AG10803 (cell line): ENCODE data around the gene OTOS.

Source experiments
- DNase-seq: peaks from one replicate; pipeline ENCODE4 v3.0.0; 2010; ENCODE audit warnings: low read depth
- H3K4me3 ChIP-seq: 2 replicates; pipeline ENCODE4 v1.5.1; 2011; ENCODE audit warnings: mild to moderate bottlenecking, low read length, control low read depth
- TF ChIP-seq, protein P1 (sequence below): conservative IDR thresholded peaks from 2 replicates; pipeline ENCODE4 v1.5.1; 2011; ENCODE audit warnings: mild to moderate bottlenecking, low read length, control low read depth, inconsistent platforms

The OTOS gene

DNA sequence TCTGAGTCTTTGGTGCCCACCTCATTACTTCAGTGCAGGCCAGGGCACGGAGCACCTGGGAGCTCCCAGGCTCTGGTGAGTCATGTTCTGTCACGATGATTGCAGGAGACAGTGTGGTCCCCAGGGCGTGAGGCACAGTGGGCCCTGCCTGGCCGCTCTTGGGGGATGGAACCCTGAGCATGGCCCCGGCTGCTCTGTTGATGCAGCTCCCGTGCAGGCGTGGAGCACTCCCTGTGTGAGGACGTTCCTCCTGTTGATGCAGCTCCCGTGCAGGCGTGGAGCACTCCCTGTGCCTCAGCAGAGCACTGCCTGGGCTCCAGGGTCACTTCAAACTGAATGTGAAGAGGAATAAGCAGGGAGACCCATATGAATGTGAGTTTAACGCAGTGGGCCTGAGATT, 34.5 kb downstream of the OTOS start:
- TF ChIP-seq, protein P1, sequence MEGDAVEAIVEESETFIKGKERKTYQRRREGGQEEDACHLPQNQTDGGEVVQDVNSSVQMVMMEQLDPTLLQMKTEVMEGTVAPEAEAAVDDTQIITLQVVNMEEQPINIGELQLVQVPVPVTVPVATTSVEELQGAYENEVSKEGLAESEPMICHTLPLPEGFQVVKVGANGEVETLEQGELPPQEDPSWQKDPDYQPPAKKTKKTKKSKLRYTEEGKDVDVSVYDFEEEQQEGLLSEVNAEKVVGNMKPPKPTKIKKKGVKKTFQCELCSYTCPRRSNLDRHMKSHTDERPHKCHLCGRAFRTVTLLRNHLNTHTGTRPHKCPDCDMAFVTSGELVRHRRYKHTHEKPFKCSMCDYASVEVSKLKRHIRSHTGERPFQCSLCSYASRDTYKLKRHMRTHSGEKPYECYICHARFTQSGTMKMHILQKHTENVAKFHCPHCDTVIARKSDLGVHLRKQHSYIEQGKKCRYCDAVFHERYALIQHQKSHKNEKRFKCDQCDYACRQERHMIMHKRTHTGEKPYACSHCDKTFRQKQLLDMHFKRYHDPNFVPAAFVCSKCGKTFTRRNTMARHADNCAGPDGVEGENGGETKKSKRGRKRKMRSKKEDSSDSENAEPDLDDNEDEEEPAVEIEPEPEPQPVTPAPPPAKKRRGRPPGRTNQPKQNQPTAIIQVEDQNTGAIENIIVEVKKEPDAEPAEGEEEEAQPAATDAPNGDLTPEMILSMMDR, result no peak
- DNase-seq, result no peak
- no peak overlapping the region for H3K4me3 ChIP-seq

DNA sequence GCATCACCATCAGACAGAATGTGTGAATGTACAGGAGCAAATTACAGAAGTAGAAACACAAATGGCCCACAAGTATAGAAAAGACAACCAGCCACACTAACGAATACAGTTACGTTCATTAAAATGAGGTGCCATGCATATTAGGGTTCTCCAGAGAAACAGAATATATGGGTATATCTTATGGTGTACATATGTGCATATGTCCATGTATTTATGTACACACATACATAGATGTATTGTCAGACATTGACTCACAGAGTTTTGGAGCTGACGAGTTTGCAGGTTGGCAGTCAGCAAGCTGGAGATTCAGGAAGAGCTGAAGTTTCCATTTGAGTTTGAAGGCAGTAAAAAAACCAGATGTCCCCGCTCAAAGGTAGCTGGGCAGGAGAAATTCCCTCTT, 37.3 kb downstream of the OTOS start:
- DNase-seq, result no peak
- no peak overlapping the region for H3K4me3 ChIP-seq
- TF ChIP-seq, protein P1, result no peak

DNA sequence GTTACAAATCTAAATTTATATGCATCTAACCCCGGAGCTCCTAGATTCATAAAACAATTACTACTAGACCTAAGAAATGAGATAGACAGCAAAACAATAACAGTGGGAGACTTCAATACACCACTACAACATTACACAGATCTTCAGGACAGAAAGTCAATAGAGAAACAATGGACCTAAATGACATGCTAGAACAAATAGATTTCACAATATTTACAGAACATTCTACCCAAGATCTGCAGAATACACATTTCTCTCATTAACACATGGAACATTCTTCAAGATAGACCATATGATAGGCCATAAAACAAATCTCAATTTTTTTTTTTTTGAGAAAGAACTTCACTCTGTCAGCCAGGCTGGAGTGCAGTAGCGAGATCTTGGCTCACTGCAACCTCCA, 42.1 kb downstream of the OTOS start:
- no peak for DNase-seq
- no peak overlapping the region for H3K4me3 ChIP-seq
- TF ChIP-seq, protein P1, result no peak

DNA sequence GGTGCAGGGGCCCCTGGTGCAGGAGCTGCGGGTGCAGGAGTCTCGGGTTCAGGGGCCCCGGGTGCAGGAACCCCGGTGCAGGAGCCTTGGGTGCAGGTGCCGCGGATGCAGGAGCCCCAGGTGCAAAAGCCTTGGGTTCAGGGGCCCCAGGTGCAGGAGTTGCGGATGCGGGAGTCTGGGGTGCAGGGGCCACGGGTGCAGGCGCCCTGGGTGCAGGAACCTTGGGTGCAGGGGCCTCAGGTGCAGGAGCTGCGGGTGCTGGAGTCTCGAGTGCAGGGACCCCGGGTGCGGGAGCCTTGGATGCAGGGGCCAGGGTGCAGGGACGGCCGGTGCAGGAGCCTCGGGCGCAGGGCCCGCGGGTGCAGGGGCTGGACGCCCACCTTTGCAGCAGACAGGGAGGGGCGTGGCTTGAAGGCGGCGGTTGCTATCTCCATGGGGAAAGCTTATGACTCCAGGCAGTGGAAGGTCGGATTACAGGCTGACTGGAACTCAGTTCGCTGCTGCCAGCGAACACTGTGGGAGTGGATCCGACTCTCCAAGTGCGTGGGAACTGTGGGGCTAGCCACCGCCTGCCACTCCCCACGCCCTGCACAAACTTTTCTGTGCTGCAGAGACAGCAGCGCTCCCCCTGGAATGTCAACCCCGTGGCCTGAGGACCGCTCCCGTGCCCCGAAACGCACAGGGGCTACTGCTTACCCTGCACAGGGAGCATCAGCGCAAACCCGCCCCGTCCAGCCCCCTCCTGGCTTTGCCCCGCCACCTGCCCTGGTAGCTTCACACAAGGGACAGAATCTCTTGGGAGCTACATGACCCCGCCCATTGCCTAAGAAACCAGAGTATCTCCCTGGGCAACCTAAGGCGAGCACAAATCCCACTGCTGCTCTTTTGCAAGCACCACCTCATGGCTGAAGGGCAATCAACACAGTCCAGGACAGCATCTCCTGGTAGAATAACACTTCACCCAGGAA, 44.6 kb downstream of the OTOS start:
- DNase-seq, result no peak
- H3K4me3 ChIP-seq, result no peak overlapping the region
- TF ChIP-seq, protein P1, result no peak

DNA sequence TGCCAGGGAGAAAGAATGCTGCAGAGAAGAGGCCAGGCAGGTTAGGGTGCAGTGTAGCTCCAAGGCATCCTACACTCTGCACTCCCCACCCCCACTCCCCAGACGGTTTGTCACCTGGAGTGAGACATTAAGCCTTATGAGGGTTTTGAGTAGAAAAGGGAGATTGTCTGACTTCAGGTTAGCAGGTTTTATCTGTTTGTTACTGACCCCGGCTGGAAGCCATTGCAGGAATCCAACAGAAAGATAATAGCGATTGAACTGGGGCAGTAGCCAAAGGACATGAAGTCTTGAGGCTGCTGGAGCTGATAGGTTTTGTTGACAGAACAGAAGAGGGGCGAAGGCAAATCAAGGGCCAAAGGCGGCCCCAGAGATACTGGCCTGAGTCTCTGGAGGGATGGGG, 51.2 kb downstream of the OTOS start:
- no peak for DNase-seq
- TF ChIP-seq, protein P1, result no peak
- no peak overlapping the region for H3K4me3 ChIP-seq
